ENCODE results near the gene SPO11.

The SPO11 gene

GRCh38 chr20:57313230-57313629 lies 16.4 kb upstream of the SPO11 start:
- peaks cover 3% of the 10 kb centered on the region for H3K27me3 ChIP-seq (ENCODE audit: control insufficient read depth, insufficient read depth, low read length)
- H3K9ac ChIP-seq (ENCODE audit: low read depth, low read length): no peak overlapping the region
- H3K4me1 ChIP-seq (ENCODE audit: control insufficient read depth, insufficient read depth, low read length): no peaks in the 10 kb centered on the region
- no peaks in the 10 kb centered on the region for H3K9me3 ChIP-seq (ENCODE audit: control insufficient read depth, insufficient read depth, low read length)
- H3K4me3 ChIP-seq (ENCODE audit: low read depth, low read length): no peak overlapping the region
- H3K36me3 ChIP-seq (ENCODE audit: control insufficient read depth, insufficient read depth, low read length): no peaks in the 10 kb centered on the region

GRCh38 chr20:57313951-57314350 lies 15.7 kb upstream of the SPO11 start:
- peaks cover 3% of the 10 kb centered on the region for H3K27me3 ChIP-seq (ENCODE audit: control insufficient read depth, insufficient read depth, low read length)
- H3K9me3 ChIP-seq (ENCODE audit: control insufficient read depth, insufficient read depth, low read length): no peaks in the 10 kb centered on the region
- no peaks in the 10 kb centered on the region for H3K36me3 ChIP-seq (ENCODE audit: control insufficient read depth, insufficient read depth, low read length)
- no peaks in the 10 kb centered on the region for H3K4me1 ChIP-seq (ENCODE audit: control insufficient read depth, insufficient read depth, low read length)
- no peak overlapping the region for H3K9ac ChIP-seq (ENCODE audit: low read depth, low read length)
- no peak overlapping the region for H3K4me3 ChIP-seq (ENCODE audit: low read depth, low read length)

- Histone ChIP-seq H3K9ac (ENCODE audit: low read depth, low read length) (no peak overlapping the region), H3K27me3 (ENCODE audit: control insufficient read depth, insufficient read depth, low read length) (peaks cover 3% of the 10 kb centered on the region), H3K4me1 (ENCODE audit: control insufficient read depth, insufficient read depth, low read length) (no peaks in the 10 kb centered on the region), H3K36me3 (ENCODE audit: control insufficient read depth, insufficient read depth, low read length) (no peaks in the 10 kb centered on the region), H3K9me3 (ENCODE audit: control insufficient read depth, insufficient read depth, low read length) (no peaks in the 10 kb centered on the region), H3K4me3 (ENCODE audit: low read depth, low read length) (no peak overlapping the region)
These were observed 14.3 kb upstream of the SPO11 start for GRCh38 chr20:57315083-57315975.

- Histone ChIP-seq H3K4me3 (ENCODE audit: low read depth, low read length) (no peak overlapping the region), H3K36me3 (ENCODE audit: control insufficient read depth, insufficient read depth, low read length) (no peaks in the 10 kb centered on the region), H3K27me3 (ENCODE audit: control insufficient read depth, insufficient read depth, low read length) (peaks cover 3% of the 10 kb centered on the region), H3K9me3 (ENCODE audit: control insufficient read depth, insufficient read depth, low read length) (no peaks in the 10 kb centered on the region), H3K4me1 (ENCODE audit: control insufficient read depth, insufficient read depth, low read length) (no peaks in the 10 kb centered on the region), H3K9ac (ENCODE audit: low read depth, low read length) (no peak overlapping the region)
These were observed 13.6 kb upstream of the SPO11 start for GRCh38 chr20:57315976-57316480.

GRCh38 chr20:57316795-57317201 lies 12.8 kb upstream of the SPO11 start:
- no peaks in the 10 kb centered on the region for H3K36me3 ChIP-seq (ENCODE audit: control insufficient read depth, insufficient read depth, low read length)
- peaks cover 3% of the 10 kb centered on the region for H3K27me3 ChIP-seq (ENCODE audit: control insufficient read depth, insufficient read depth, low read length)
- H3K4me3 ChIP-seq (ENCODE audit: low read depth, low read length): no peak overlapping the region
- H3K9me3 ChIP-seq (ENCODE audit: control insufficient read depth, insufficient read depth, low read length): no peaks in the 10 kb centered on the region
- H3K9ac ChIP-seq (ENCODE audit: low read depth, low read length): no peak overlapping the region
- no peaks in the 10 kb centered on the region for H3K4me1 ChIP-seq (ENCODE audit: control insufficient read depth, insufficient read depth, low read length)

- H3K9ac ChIP-seq (ENCODE audit: low read depth, low read length): no peak overlapping the region
These were observed 12.3 kb upstream of the SPO11 start for GRCh38 chr20:57317316-57317788.

GRCh38 chr20:57317789-57318371 lies 11.7 kb upstream of the SPO11 start:
- Histone ChIP-seq H3K27me3 (ENCODE audit: control insufficient read depth, insufficient read depth, low read length) (peaks cover 3% of the 10 kb centered on the region), H3K4me3 (ENCODE audit: low read depth, low read length) (no peak overlapping the region), H3K9ac (ENCODE audit: low read depth, low read length) (no peak overlapping the region), H3K36me3 (ENCODE audit: control insufficient read depth, insufficient read depth, low read length) (no peaks in the 10 kb centered on the region), H3K4me1 (ENCODE audit: control insufficient read depth, insufficient read depth, low read length) (peaks cover 5% of the 10 kb centered on the region), H3K9me3 (ENCODE audit: control insufficient read depth, insufficient read depth, low read length) (no peaks in the 10 kb centered on the region)

More at GRCh38 chr20:57317316-57317788, 12.3 kb upstream of the SPO11 start:
- Histone ChIP-seq H3K36me3 (ENCODE audit: control insufficient read depth, insufficient read depth, low read length) (no peaks in the 10 kb centered on the region), H3K4me1 (ENCODE audit: control insufficient read depth, insufficient read depth, low read length) (no peaks in the 10 kb centered on the region), H3K9me3 (ENCODE audit: control insufficient read depth, insufficient read depth, low read length) (no peaks in the 10 kb centered on the region), H3K4me3 (ENCODE audit: low read depth, low read length) (no peak overlapping the region), H3K27me3 (ENCODE audit: control insufficient read depth, insufficient read depth, low read length) (peaks cover 3% of the 10 kb centered on the region)

GRCh38 chr20:57319584-57319983 lies 10.0 kb upstream of the SPO11 start:
- no peaks in the 10 kb centered on the region for H3K36me3 ChIP-seq (ENCODE audit: control insufficient read depth, insufficient read depth, low read length)
- H3K4me1 ChIP-seq (ENCODE audit: control insufficient read depth, insufficient read depth, low read length): peaks cover 8% of the 10 kb centered on the region
- H3K4me3 ChIP-seq (ENCODE audit: low read depth, low read length): no peak overlapping the region
- H3K9me3 ChIP-seq (ENCODE audit: control insufficient read depth, insufficient read depth, low read length): no peaks in the 10 kb centered on the region
- H3K27me3 ChIP-seq (ENCODE audit: control insufficient read depth, insufficient read depth, low read length): peaks cover 3% of the 10 kb centered on the region
- H3K9ac ChIP-seq (ENCODE audit: low read depth, low read length): no peak overlapping the region

- Histone ChIP-seq H3K27me3 (ENCODE audit: control insufficient read depth, insufficient read depth, low read length) (no peaks in the 10 kb centered on the region), H3K4me3 (ENCODE audit: low read depth, low read length) (no peak overlapping the region), H3K9ac (ENCODE audit: low read depth, low read length) (no peak overlapping the region), H3K9me3 (ENCODE audit: control insufficient read depth, insufficient read depth, low read length) (no peaks in the 10 kb centered on the region), H3K4me1 (ENCODE audit: control insufficient read depth, insufficient read depth, low read length) (peaks cover 8% of the 10 kb centered on the region), H3K36me3 (ENCODE audit: control insufficient read depth, insufficient read depth, low read length) (no peaks in the 10 kb centered on the region)
These were observed 9.2 kb upstream of the SPO11 start for GRCh38 chr20:57320358-57320757.

- H3K9ac ChIP-seq (ENCODE audit: low read depth, low read length): no peak overlapping the region
- H3K36me3 ChIP-seq (ENCODE audit: control insufficient read depth, insufficient read depth, low read length): no peaks in the 10 kb centered on the region
- no peaks in the 10 kb centered on the region for H3K27me3 ChIP-seq (ENCODE audit: control insufficient read depth, insufficient read depth, low read length)
- no peaks in the 10 kb centered on the region for H3K9me3 ChIP-seq (ENCODE audit: control insufficient read depth, insufficient read depth, low read length)
- no peak overlapping the region for H3K4me3 ChIP-seq (ENCODE audit: low read depth, low read length)
- H3K4me1 ChIP-seq (ENCODE audit: control insufficient read depth, insufficient read depth, low read length): peaks cover 8% of the 10 kb centered on the region
These were observed 8.5 kb upstream of the SPO11 start for GRCh38 chr20:57321142-57321541.

GRCh38 chr20:57322476-57322875 lies 7.1 kb upstream of the SPO11 start:
- Histone ChIP-seq H3K27me3 (ENCODE audit: control insufficient read depth, insufficient read depth, low read length) (no peaks in the 10 kb centered on the region), H3K9ac (ENCODE audit: low read depth, low read length) (no peak overlapping the region), H3K4me3 (ENCODE audit: low read depth, low read length) (no peak overlapping the region), H3K36me3 (ENCODE audit: control insufficient read depth, insufficient read depth, low read length) (no peaks in the 10 kb centered on the region), H3K9me3 (ENCODE audit: control insufficient read depth, insufficient read depth, low read length) (no peaks in the 10 kb centered on the region), H3K4me1 (ENCODE audit: control insufficient read depth, insufficient read depth, low read length) (peaks cover 15% of the 10 kb centered on the region)

GRCh38 chr20:57323034-57323433 lies 6.6 kb upstream of the SPO11 start:
- Histone ChIP-seq H3K9ac (ENCODE audit: low read depth, low read length) (no peak overlapping the region), H3K4me3 (ENCODE audit: low read depth, low read length) (no peak overlapping the region), H3K27me3 (ENCODE audit: control insufficient read depth, insufficient read depth, low read length) (no peaks in the 10 kb centered on the region), H3K9me3 (ENCODE audit: control insufficient read depth, insufficient read depth, low read length) (no peaks in the 10 kb centered on the region), H3K36me3 (ENCODE audit: control insufficient read depth, insufficient read depth, low read length) (no peaks in the 10 kb centered on the region), H3K4me1 (ENCODE audit: control insufficient read depth, insufficient read depth, low read length) (peaks cover 15% of the 10 kb centered on the region)
